H9 (cell line): ENCODE results near the gene C6orf15. TPM values are rescaled to one million over a fixed set of nuclear protein-coding genes. Genes with fewer than 3 reads are reported as not detected.
A peak's percentile ranks its signal among the peaks of the same experiment; 100 is the strongest.

Experiments
- DNase-seq: peaks from one replicate; pipeline ENCODE4 v3.0.0-alpha.2; 2017
- H2AFZ ChIP-seq: one replicate; pipeline ENCODE4 v1.6.1; 2013; ENCODE audit warnings: mild to moderate bottlenecking, low read length, control low read depth, moderate library complexity
- H2AK5ac ChIP-seq: 2 replicates; pipeline ENCODE4 v1.6.1; 2013; ENCODE audit warnings: low read length, control low read depth, mixed read lengths; ENCODE audit not compliant: insufficient read length
- H2BK120ac ChIP-seq: one replicate; pipeline ENCODE4 v1.6.1; 2013; ENCODE audit warnings: low read depth, mild to moderate bottlenecking, low read length, control low read depth, inconsistent platforms; ENCODE audit not compliant: poor library complexity, severe bottlenecking
- H2BK12ac ChIP-seq: 2 replicates; pipeline ENCODE4 v1.6.1; 2013; ENCODE audit warnings: low read length, control low read depth, mixed read lengths, low read depth; ENCODE audit not compliant: insufficient read length
- H2BK15ac ChIP-seq: 2 replicates; pipeline ENCODE4 v1.6.1; 2013; ENCODE audit warnings: low read depth, low read length, control low read depth
- H2BK20ac ChIP-seq: one replicate; pipeline ENCODE4 v1.6.1; 2013; ENCODE audit warnings: low read depth, mild to moderate bottlenecking, low read length, control low read depth, inconsistent platforms; ENCODE audit not compliant: poor library complexity, severe bottlenecking
- H2BK5ac ChIP-seq: 2 replicates; pipeline ENCODE4 v1.6.1; 2013; ENCODE audit warnings: low read length, control low read depth, mixed read lengths; ENCODE audit not compliant: insufficient read length
- H3K14ac ChIP-seq: 2 replicates; pipeline ENCODE4 v1.6.1; 2013; ENCODE audit warnings: low read length, control low read depth; ENCODE audit not compliant: insufficient read depth
- H3K18ac ChIP-seq: 2 replicates; pipeline ENCODE4 v1.6.1; 2013; ENCODE audit warnings: low read depth, mild to moderate bottlenecking, mixed read lengths, low read length, control low read depth; ENCODE audit not compliant: insufficient read length
- H3K23ac ChIP-seq: 2 replicates; pipeline ENCODE4 v1.6.1; 2013; ENCODE audit warnings: low read length, control low read depth, mixed read lengths, low read depth; ENCODE audit not compliant: insufficient read length
- H3K23me2 ChIP-seq: 2 replicates; pipeline ENCODE4 v1.6.1; 2013; ENCODE audit warnings: low read depth, mild to moderate bottlenecking, mixed read lengths, low read length, control low read depth; ENCODE audit not compliant: insufficient read length, poor library complexity, severe bottlenecking
- H3K27ac ChIP-seq: 2 replicates; pipeline ENCODE4 v1.5.1; 2013; ENCODE audit warnings: low read length, control low read depth, mixed read lengths, low read depth; ENCODE audit not compliant: insufficient read length
- H3K27me3 ChIP-seq: 2 replicates; pipeline ENCODE4 v1.6.1; 2013; ENCODE audit warnings: low read length, control low read depth, inconsistent platforms; ENCODE audit not compliant: insufficient read depth
- H3K4ac ChIP-seq: 2 replicates; pipeline ENCODE4 v1.6.1; 2013; ENCODE audit warnings: low read depth, mild to moderate bottlenecking, control low read depth, inconsistent platforms, low read length, moderate library complexity
- H3K4me1 ChIP-seq: 2 replicates; pipeline ENCODE4 v1.6.1; 2013; ENCODE audit warnings: low read length, control low read depth, inconsistent platforms; ENCODE audit not compliant: insufficient read depth
- H3K4me2 ChIP-seq: 2 replicates; pipeline ENCODE4 v1.6.1; 2013; ENCODE audit warnings: low read length, control low read depth, mixed read lengths; ENCODE audit not compliant: insufficient read length, insufficient read depth
- H3K56ac ChIP-seq: 2 replicates; pipeline ENCODE4 v1.6.1; 2013; ENCODE audit warnings: low read depth, mild to moderate bottlenecking, mixed read lengths, low read length, control low read depth; ENCODE audit not compliant: insufficient read length
- H3K79me1 ChIP-seq: 2 replicates; pipeline ENCODE4 v1.6.1; 2013; ENCODE audit warnings: low read depth, mild to moderate bottlenecking, moderate library complexity, low read length, control low read depth, inconsistent platforms; ENCODE audit not compliant: insufficient read depth, poor library complexity, severe bottlenecking
- H3K79me2 ChIP-seq: 2 replicates; pipeline ENCODE4 v1.6.1; 2013; ENCODE audit warnings: low read length, control low read depth, inconsistent platforms; ENCODE audit not compliant: insufficient read depth
- H3K9ac ChIP-seq: 2 replicates; pipeline ENCODE4 v1.6.1; 2013; ENCODE audit warnings: low read length, control low read depth, mixed read lengths; ENCODE audit not compliant: insufficient read length; ENCODE audit errors: extremely low read depth
- H3K9me3 ChIP-seq: one replicate; pipeline ENCODE4 v1.6.1; 2013; ENCODE audit warnings: low read depth, low read length, inconsistent platforms; ENCODE audit not compliant: control insufficient read depth
- H3T11ph ChIP-seq: one replicate; pipeline ENCODE4 v1.6.1; 2013; ENCODE audit warnings: mild to moderate bottlenecking, low read length, control low read depth, inconsistent platforms
- H4K20me1 ChIP-seq: one replicate; pipeline ENCODE4 v1.6.1; 2013; ENCODE audit not compliant: control insufficient read depth, insufficient read length, insufficient read depth
- H4K5ac ChIP-seq: 2 replicates; pipeline ENCODE4 v1.6.1; 2013; ENCODE audit warnings: low read depth, mild to moderate bottlenecking, mixed read lengths, low read length, control low read depth; ENCODE audit not compliant: insufficient read length
- H4K8ac ChIP-seq: replicated peaks from 2 replicates; pipeline ENCODE4 v1.6.1; 2013; ENCODE audit warnings: low read length, control low read depth, mixed read lengths, low read depth; ENCODE audit not compliant: insufficient read length
- H4K91ac ChIP-seq: 2 replicates; pipeline ENCODE4 v1.6.1; 2013; ENCODE audit warnings: low read depth, mild to moderate bottlenecking, moderate library complexity, mixed read lengths, low read length, control low read depth; ENCODE audit not compliant: insufficient read length
- H3K27ac Mint-ChIP-seq, 3 experiments: 2 replicates in 2 of 3; 3 replicates in 1 of 3; pipeline ENCODE4 v1.8.0; 2020 to 2021; ENCODE audit warnings: mixed read lengths in 3 of 3, mild to moderate bottlenecking in 1 of 3, moderate library complexity in 1 of 3
- H3K27me3 Mint-ChIP-seq: 2 replicates; pipeline ENCODE4 v1.8.0; 2021; ENCODE audit warnings: low read depth, mild to moderate bottlenecking, moderate library complexity, mixed read lengths
- H3K36me3 Mint-ChIP-seq, 3 experiments: 2 replicates in 2 of 3; 3 replicates in 1 of 3; pipeline ENCODE4 v1.8.0; 2020 to 2021; ENCODE audit warnings: low read depth in 3 of 3, mixed read lengths in 3 of 3; ENCODE audit not compliant: insufficient read depth in 1 of 3
- H3K4me1 Mint-ChIP-seq, 2 experiments: 2 replicates each; pipeline ENCODE4 v1.8.0; 2020; ENCODE audit warnings: mixed read lengths in 2 of 2
- H3K4me3 Mint-ChIP-seq, 2 experiments: 2 replicates in 1 of 2; 3 replicates in 1 of 2; pipeline ENCODE4 v1.8.0; 2020 to 2021; ENCODE audit warnings: mild to moderate bottlenecking in 2 of 2, mixed read lengths in 2 of 2, moderate library complexity in 1 of 2
- H3K9me3 Mint-ChIP-seq, 2 experiments: 2 replicates in 1 of 2; 3 replicates in 1 of 2; pipeline ENCODE4 v1.8.0; 2020; ENCODE audit warnings: mild to moderate bottlenecking in 2 of 2, mixed read lengths in 2 of 2, moderate library complexity in 1 of 2
- WGBS: extraction: QIAGEN DNeasy Blood & Tissue Kit; methylation state at CpG from one replicate; pipeline ENCODE4 v1.1.7; 2013; ENCODE audit warnings: missing lambda C conversion rate, low lambda C conversion rate, mixed read lengths; ENCODE audit not compliant: insufficient read length; ENCODE audit errors: extremely low coverage; 5-methylcytosine and 5-hydroxymethylcytosine counted together
- total RNA-seq: library from RNA; stranded (reverse); gene quantifications from 2 replicates; pipeline ENCODE4 v1.2.1, GENCODE V29; 2021
- TF ChIP-seq, protein P1 (sequence below): fragments of 200-600 bp; sonication (generic); conservative IDR thresholded peaks from 3 replicates; pipeline ENCODE4 v1.8.0; 2021; ENCODE audit warnings: antibody characterized with exemption, mild to moderate bottlenecking

The C6orf15 gene
- total RNA-seq, 1 experiment from 2014 or later, result not detected

GRCh38 chr6:31114541-31114878 lies 2.1 kb upstream of the C6orf15 start, which contains the start of gene PSORS1C1:
PSORS1C1 (plus strand) TSS chr6:31114800; CDS start chr6:31129633, 14,833 bp downstream.
- peaks cover 60% of the 10 kb centered on the region for H3K27me3 Mint-ChIP-seq
- Histone ChIP-seq H4K91ac (no peak within 1 kb of the TSS), H3K4ac (no peak within 1 kb of the TSS), H3K14ac (peak within 1 kb of the TSS; percentile 36; the same call in 1 of the 2 replicates), H3K9me3 (no peaks in the 10 kb centered on the region), H2BK15ac (no peak within 1 kb of the TSS), H3K23me2 (no peaks in the 10 kb centered on the region), H3K79me2 (no peaks in the 10 kb centered on the region), H2BK12ac (no peak within 1 kb of the TSS), H3K27me3 (no peaks in the 10 kb centered on the region; the same call in 1 of the 2 replicates), H2BK5ac (no peak within 1 kb of the TSS), H2AK5ac (no peak within 1 kb of the TSS), H2BK20ac (no peak within 1 kb of the TSS), H3K4me1 (peaks cover 14% of the 10 kb centered on the region; the same call in 1 of the 2 replicates), H4K20me1 (no peaks in the 10 kb centered on the region), H2BK120ac (no peak within 1 kb of the TSS), H3K79me1 (no peaks in the 10 kb centered on the region), H4K8ac (no peak within 1 kb of the TSS), H3K56ac (no peak within 1 kb of the TSS), H3K18ac (no peak within 1 kb of the TSS), H4K5ac (no peak within 1 kb of the TSS), H3K27ac (no peak within 1 kb of the TSS), H3K4me2 (no peak within 1 kb of the TSS), H3K9ac (no peak within 1 kb of the TSS), H2AFZ (no peak within 1 kb of the TSS), H3T11ph (no peak within 1 kb of the TSS), H3K23ac (no peak within 1 kb of the TSS)
- H3K27ac Mint-ChIP-seq, result peak within 1 kb of the TSS in 1 of 3 experiments; percentile 86; a peak in 5 of 7 replicates
- H3K4me3 Mint-ChIP-seq, result no peak within 1 kb of the TSS
- H3K36me3 Mint-ChIP-seq, result no peaks in the 10 kb centered on the region
- TF ChIP-seq, protein P1, sequence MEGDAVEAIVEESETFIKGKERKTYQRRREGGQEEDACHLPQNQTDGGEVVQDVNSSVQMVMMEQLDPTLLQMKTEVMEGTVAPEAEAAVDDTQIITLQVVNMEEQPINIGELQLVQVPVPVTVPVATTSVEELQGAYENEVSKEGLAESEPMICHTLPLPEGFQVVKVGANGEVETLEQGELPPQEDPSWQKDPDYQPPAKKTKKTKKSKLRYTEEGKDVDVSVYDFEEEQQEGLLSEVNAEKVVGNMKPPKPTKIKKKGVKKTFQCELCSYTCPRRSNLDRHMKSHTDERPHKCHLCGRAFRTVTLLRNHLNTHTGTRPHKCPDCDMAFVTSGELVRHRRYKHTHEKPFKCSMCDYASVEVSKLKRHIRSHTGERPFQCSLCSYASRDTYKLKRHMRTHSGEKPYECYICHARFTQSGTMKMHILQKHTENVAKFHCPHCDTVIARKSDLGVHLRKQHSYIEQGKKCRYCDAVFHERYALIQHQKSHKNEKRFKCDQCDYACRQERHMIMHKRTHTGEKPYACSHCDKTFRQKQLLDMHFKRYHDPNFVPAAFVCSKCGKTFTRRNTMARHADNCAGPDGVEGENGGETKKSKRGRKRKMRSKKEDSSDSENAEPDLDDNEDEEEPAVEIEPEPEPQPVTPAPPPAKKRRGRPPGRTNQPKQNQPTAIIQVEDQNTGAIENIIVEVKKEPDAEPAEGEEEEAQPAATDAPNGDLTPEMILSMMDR, result no peak
- peak; percentile 61 for DNase-seq
- peaks cover 47 to 56% of the 10 kb centered on the region in 2 experiments for H3K4me1 Mint-ChIP-seq
- WGBS, result no CpG with 5 or more reads among the region's 3 CpGs
- H3K9me3 Mint-ChIP-seq, result no peaks in the 10 kb centered on the region; a peak in 1 of 5 replicates
